ENCODE data around the gene SSH2. TPM values are rescaled to one million over a fixed set of nuclear protein-coding genes. Genes with fewer than 3 reads are reported as not detected.

The SSH2 gene
- total RNA-seq, 1 donor from 2014 or later: 12.2 TPM

GRCh38 chr17:29630630-29631193, 299.3 kb downstream of the SSH2 start:
- Mint-ChIP-seq H3K4me3 (no peak overlapping the region), H3K4me1 (peaks cover 5% of the 10 kb centered on the region), H3K27ac (no peak overlapping the region), H3K27me3 (ENCODE audit: insufficient read depth, low read depth) (peaks cover 3% of the 10 kb centered on the region), H3K36me3 (peaks cover 19% of the 10 kb centered on the region), H3K9me3 (no peaks in the 10 kb centered on the region)
- H3K79me2 ChIP-seq (ENCODE audit: low read depth): no peaks in the 10 kb centered on the region
- H4K20me1 ChIP-seq (ENCODE audit: low read depth): no peaks in the 10 kb centered on the region
- H3K4me3 ChIP-seq: no peak overlapping the region
- TF ChIP-seq EZH2 (IDR thresholded peaks at IDR 0.05) (no peak), EZH2phosphoT487 (IDR thresholded peaks at IDR 0.05) (no peak), CTCF (IDR thresholded peaks at IDR 0.05) (no peak)
- H3K27ac ChIP-seq: no peak overlapping the region
- H3K4me1 ChIP-seq: peaks cover 8% of the 10 kb centered on the region
- H3K27me3 ChIP-seq: no peaks in the 10 kb centered on the region
- no peaks in the 10 kb centered on the region for H3K9me3 ChIP-seq (ENCODE audit: low read depth)
- no peak overlapping the region for H2AFZ ChIP-seq (replicated peaks)
- H3K36me3 ChIP-seq: no peaks in the 10 kb centered on the region
- H3F3A ChIP-seq (ENCODE audit: low read depth): no peaks in the 10 kb centered on the region
- no peak overlapping the region for H3K4me2 ChIP-seq
- DNase-seq (ENCODE audit: low spot score): no peak
- no peak overlapping the region for H3K9ac ChIP-seq

GRCh38 chr17:29629839-29630238, 300.2 kb downstream of the SSH2 start:
- H3K4me2 ChIP-seq: no peak overlapping the region
- no peak for TF ChIP-seq EZH2 (IDR thresholded peaks at IDR 0.05)
- no peak for TF ChIP-seq CTCF (IDR thresholded peaks at IDR 0.05)
- Mint-ChIP-seq H3K36me3 (peaks cover 19% of the 10 kb centered on the region), H3K27ac (no peak overlapping the region), H3K9me3 (no peaks in the 10 kb centered on the region), H3K4me1 (peaks cover 5% of the 10 kb centered on the region), H3K27me3 (ENCODE audit: insufficient read depth, low read depth) (peaks cover 7% of the 10 kb centered on the region), H3K4me3 (no peak overlapping the region)
- no peaks in the 10 kb centered on the region for H3K9me3 ChIP-seq (ENCODE audit: low read depth)
- DNase-seq (ENCODE audit: low spot score): no peak
- H2AFZ ChIP-seq (replicated peaks): no peak overlapping the region
- H3K4me1 ChIP-seq: peaks cover 13% of the 10 kb centered on the region
- no peaks in the 10 kb centered on the region for H4K20me1 ChIP-seq (ENCODE audit: low read depth)
- H3K4me3 ChIP-seq: no peak overlapping the region
- no peaks in the 10 kb centered on the region for H3K27me3 ChIP-seq
- no peak overlapping the region for H3K9ac ChIP-seq
- H3K79me2 ChIP-seq (ENCODE audit: low read depth): no peaks in the 10 kb centered on the region
- no peaks in the 10 kb centered on the region for H3K36me3 ChIP-seq
- no peak overlapping the region for H3K27ac ChIP-seq
- peaks cover 6% of the 10 kb centered on the region for H3F3A ChIP-seq (ENCODE audit: low read depth)

DNA sequence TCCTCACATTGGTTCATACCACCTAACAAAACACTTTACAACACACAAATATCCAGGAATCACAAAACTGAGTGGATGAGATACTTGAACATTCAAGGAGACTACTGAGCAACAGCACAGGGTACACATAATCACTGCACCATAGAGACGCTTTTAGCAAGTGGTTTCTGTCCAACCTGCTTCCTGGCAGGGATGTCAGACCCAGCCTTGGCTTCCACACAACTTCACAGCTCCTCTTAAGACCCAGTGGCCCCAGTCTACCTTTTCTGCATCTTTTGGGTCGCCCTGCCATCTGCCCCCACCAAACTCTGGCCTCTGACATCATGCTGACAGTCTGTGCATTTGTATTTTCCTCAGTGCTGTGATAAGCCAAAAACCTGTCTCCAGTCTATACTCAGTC, 301.4 kb downstream of the SSH2 start:
- Histone ChIP-seq H3K4me3 (no peak overlapping the region), H3K27ac (no peak overlapping the region), H3K4me1 (peaks cover 8% of the 10 kb centered on the region), H3K79me2 (ENCODE audit: low read depth) (no peaks in the 10 kb centered on the region), H3K27me3 (peaks cover 8% of the 10 kb centered on the region), H3F3A (ENCODE audit: low read depth) (peaks cover 13% of the 10 kb centered on the region), H4K20me1 (ENCODE audit: low read depth) (no peaks in the 10 kb centered on the region), H3K9me3 (ENCODE audit: low read depth) (no peaks in the 10 kb centered on the region), H3K4me2 (no peak overlapping the region), H2AFZ (replicated peaks) (no peak overlapping the region), H3K9ac (no peak overlapping the region), H3K36me3 (no peaks in the 10 kb centered on the region)
- Mint-ChIP-seq H3K4me1 (peaks cover 5% of the 10 kb centered on the region), H3K27ac (no peak overlapping the region), H3K36me3 (peaks cover 17% of the 10 kb centered on the region), H3K27me3 (ENCODE audit: insufficient read depth, low read depth) (peaks cover 8% of the 10 kb centered on the region), H3K9me3 (no peaks in the 10 kb centered on the region), H3K4me3 (no peak overlapping the region)
- no peak for TF ChIP-seq EZH2 (IDR thresholded peaks at IDR 0.05)
- no peak for TF ChIP-seq CTCF (IDR thresholded peaks at IDR 0.05)
- no peak for TF ChIP-seq EZH2phosphoT487 (IDR thresholded peaks at IDR 0.05)
- DNase-seq (ENCODE audit: low spot score): no peak

Measured in neural progenitor cell (in vitro differentiated cells).